ENCODE measurements around the gene DIS3L2. TPM values are rescaled to one million over a fixed set of nuclear protein-coding genes. Genes with fewer than 3 reads are reported as not detected.

The DIS3L2 gene
- total RNA-seq, 1 donor = 24.9 TPM

- H3K4me3 ChIP-seq (ENCODE audit: low read depth, low read length) = no peak overlapping the region
- TF ChIP-seq, protein P1, sequence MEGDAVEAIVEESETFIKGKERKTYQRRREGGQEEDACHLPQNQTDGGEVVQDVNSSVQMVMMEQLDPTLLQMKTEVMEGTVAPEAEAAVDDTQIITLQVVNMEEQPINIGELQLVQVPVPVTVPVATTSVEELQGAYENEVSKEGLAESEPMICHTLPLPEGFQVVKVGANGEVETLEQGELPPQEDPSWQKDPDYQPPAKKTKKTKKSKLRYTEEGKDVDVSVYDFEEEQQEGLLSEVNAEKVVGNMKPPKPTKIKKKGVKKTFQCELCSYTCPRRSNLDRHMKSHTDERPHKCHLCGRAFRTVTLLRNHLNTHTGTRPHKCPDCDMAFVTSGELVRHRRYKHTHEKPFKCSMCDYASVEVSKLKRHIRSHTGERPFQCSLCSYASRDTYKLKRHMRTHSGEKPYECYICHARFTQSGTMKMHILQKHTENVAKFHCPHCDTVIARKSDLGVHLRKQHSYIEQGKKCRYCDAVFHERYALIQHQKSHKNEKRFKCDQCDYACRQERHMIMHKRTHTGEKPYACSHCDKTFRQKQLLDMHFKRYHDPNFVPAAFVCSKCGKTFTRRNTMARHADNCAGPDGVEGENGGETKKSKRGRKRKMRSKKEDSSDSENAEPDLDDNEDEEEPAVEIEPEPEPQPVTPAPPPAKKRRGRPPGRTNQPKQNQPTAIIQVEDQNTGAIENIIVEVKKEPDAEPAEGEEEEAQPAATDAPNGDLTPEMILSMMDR (IDR thresholded peaks at IDR 0.05; ENCODE audit: insufficient read depth, low read length) = no peak
- no peak for DNase-seq (ENCODE audit: low read depth)
Measured at GRCh38 chr2:232286001-232286868, 324.7 kb downstream of the DIS3L2 start.

GRCh38 chr2:232287316-232287715 is 325.8 kb downstream of the DIS3L2 start:
- TF ChIP-seq, protein P1 (IDR thresholded peaks at IDR 0.05; ENCODE audit: insufficient read depth, low read length) = no peak

GRCh38 chr2:232288489-232289030 is 327.0 kb downstream of the DIS3L2 start:
- DNase-seq (ENCODE audit: low read depth) = no peak
- TF ChIP-seq, protein P1 (IDR thresholded peaks at IDR 0.05; ENCODE audit: insufficient read depth, low read length) = no peak
- no peak overlapping the region for H3K4me3 ChIP-seq (ENCODE audit: low read depth, low read length)

More at GRCh38 chr2:232287316-232287715, 325.8 kb downstream of the DIS3L2 start:
- H3K4me3 ChIP-seq (ENCODE audit: low read depth, low read length) = no peak overlapping the region
- DNase-seq (ENCODE audit: low read depth) = no peak

DNA sequence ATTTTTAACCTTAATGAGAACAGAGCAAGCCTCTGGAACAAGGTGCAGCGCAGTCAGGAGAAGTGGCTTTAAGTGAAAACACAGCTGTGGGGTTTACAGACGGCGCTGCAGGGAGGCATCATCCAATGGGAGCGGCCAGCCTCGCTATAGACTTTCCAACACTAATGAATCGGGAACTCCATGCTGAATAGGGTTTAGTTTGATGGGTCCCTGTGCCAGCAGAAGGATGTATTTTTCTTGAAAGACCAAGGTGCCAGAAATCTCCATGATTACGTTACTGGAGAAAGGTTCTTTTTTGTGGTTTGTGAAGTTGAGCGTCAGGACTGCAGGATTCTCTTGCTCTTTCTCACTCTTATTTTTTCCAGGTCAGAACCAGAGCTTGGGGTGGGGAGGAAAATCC is 329.2 kb downstream of the DIS3L2 start:
- TF ChIP-seq, protein P1 (IDR thresholded peaks at IDR 0.05; ENCODE audit: insufficient read depth, low read length) = no peak
- no peak for DNase-seq (ENCODE audit: low read depth)
- no peak overlapping the region for H3K4me3 ChIP-seq (ENCODE audit: low read depth, low read length)

DNA sequence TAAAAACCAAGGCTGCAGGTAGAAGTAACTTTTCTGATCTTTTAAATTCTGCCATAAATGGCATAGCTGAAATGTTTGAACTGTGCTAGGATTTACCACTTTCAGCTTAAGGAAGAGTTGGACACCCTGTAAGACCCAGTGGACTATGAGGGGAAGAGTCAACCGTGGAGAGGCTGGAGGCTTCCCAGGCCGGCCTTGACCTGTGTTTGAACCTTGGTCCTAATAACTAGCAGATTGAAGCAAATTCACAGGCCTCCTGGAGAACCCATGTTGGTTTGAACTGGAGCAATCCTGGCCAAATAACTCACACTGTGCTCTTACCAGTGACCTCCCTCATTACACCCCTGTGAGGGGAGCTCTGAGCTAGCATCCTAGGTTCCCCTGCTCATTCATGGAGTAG is 329.8 kb downstream of the DIS3L2 start:
- TF ChIP-seq, protein P1 (IDR thresholded peaks at IDR 0.05; ENCODE audit: insufficient read depth, low read length) = no peak
- no peak for DNase-seq (ENCODE audit: low read depth)
- H3K4me3 ChIP-seq (ENCODE audit: low read depth, low read length) = no peak overlapping the region

GRCh38 chr2:232292395-232293154 is 331.1 kb downstream of the DIS3L2 start:
- TF ChIP-seq, protein P1 (IDR thresholded peaks at IDR 0.05; ENCODE audit: insufficient read depth, low read length) = peak; percentile 78

More at GRCh38 chr2:232292395-232293154, 331.1 kb downstream of the DIS3L2 start:
- peak; percentile 59 for DNase-seq (ENCODE audit: low read depth)
- H3K4me3 ChIP-seq (ENCODE audit: low read depth, low read length) = no peak overlapping the region

Measured in fibroblast of the aortic adventitia (primary cell).